Measurements from ENCODE around the gene GABRG1.

DNA sequence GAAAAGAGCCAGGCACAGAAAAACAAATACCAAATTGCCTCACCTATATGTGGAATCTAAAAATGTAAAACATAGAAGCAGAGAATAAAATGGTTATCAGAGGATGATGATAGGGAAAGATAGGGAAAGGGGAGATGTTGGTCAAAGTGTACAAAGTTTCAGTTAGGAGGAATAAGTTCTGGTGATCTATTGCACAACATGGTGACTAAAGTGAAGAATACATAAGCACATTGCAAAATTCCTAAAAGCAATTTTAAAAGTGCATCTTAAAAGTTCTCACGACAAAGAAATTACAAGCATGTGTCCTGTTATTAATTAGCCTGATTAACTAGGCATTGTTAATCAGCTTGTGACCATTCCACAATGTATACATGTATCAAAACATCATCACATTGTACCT lies 136.0 kb downstream of the GABRG1 start:
- TF ChIP-seq REST (IDR thresholded peaks at IDR 0.05; ENCODE audit: unreplicated experiment) (no peak), CTCF (conservative IDR thresholded peaks at IDR 0.05; ENCODE audit: low read depth in 2 of 2) (no peak), EZH2 (IDR thresholded peaks at IDR 0.05; ENCODE audit: low read depth, unreplicated experiment) (no peak), POLR2AphosphoS5 (IDR thresholded peaks at IDR 0.05; ENCODE audit: low read depth) (no peak), JUNB (IDR thresholded peaks at IDR 0.05; ENCODE audit: unreplicated experiment) (no peak), EZH2phosphoT487 (IDR thresholded peaks at IDR 0.05; ENCODE audit: unreplicated experiment) (no peak), STAT1 (IDR thresholded peaks at IDR 0.05; ENCODE audit: unreplicated experiment) (no peak), CREB1 (CRISPR knock-in tag; IDR thresholded peaks at IDR 0.05; ENCODE audit: low read depth) (no peak), ETS1 (IDR thresholded peaks at IDR 0.05) (no peak), NANOG (IDR thresholded peaks at IDR 0.05; ENCODE audit: borderline replicate concordance) (no peak)
